Prostate gland (tissue), 2 donors: ENCODE measurements around the gene EZH1. TPM values are rescaled to one million over a fixed set of nuclear protein-coding genes. Genes with fewer than 3 reads are reported as not detected.

ENCODE experiments used
- DNase-seq: peaks from one replicate; pipeline ENCODE4 v3.0.0-alpha.2; 2019; ENCODE audit warnings: low spot score
- H3K27ac ChIP-seq, 2 donors: fragments of 200-600 bp; sonication (generic); 2 replicates each; pipeline ENCODE4 v1.5.1; 2017 to 2019
- H3K27me3 ChIP-seq: fragments of 200-600 bp; sonication (generic); replicated peaks from 2 replicates; pipeline ENCODE4 v1.5.1; 2019; ENCODE audit not compliant: insufficient read depth
- H3K36me3 ChIP-seq, 2 donors: fragments of 200-600 bp; sonication (generic); 1 replicate in 1 of 2; 2 replicates in 1 of 2; pipeline versions ENCODE4 v1.5.1 to v1.8.1; 2017 to 2019
- H3K4me1 ChIP-seq: fragments of 200-600 bp; sonication (generic); replicated peaks from 2 replicates; pipeline ENCODE4 v1.5.1; 2019
- H3K4me3 ChIP-seq, 2 donors: fragments of 200-600 bp; sonication (generic); 2 replicates each; pipeline ENCODE4 v1.5.1; 2017 to 2019
- H3K9me3 ChIP-seq: fragments of 200-600 bp; sonication (generic); 2 replicates; pipeline ENCODE4 v1.5.1; 2017
- CTCF ChIP-seq, 4 experiments: fragments of 200-600 bp in 2 of 4; fragments of 450-650 bp in 2 of 4; sonication (generic) in 2 of 4; IDR thresholded peaks; 1 replicate in 3 of 4; 2 replicates in 1 of 4; pipeline ENCODE4 v1.5.1; 2016 to 2019; ENCODE audit warnings: antibody characterized with exemption in 4 of 4, mild to moderate bottlenecking in 2 of 4, moderate library complexity in 2 of 4
- POLR2A ChIP-seq: fragments of 450-650 bp; IDR thresholded peaks from one replicate; pipeline ENCODE4 v1.6.1; 2016; ENCODE audit warnings: antibody characterized with exemption, mild to moderate bottlenecking
- POLR2AphosphoS5 ChIP-seq: sonication (generic); formaldehyde crosslinking; IDR thresholded peaks from one replicate; pipeline ENCODE4 v1.6.1; 2017; ENCODE audit warnings: antibody characterized with exemption
- WGBS: methylation state at CpG from one replicate; pipeline ENCODE4 v1.1.5; 2018; 5-methylcytosine and 5-hydroxymethylcytosine counted together
- intact Hi-C: fragments of 100-400 bp; cut with DNase I; formaldehyde crosslinking; loops from one replicate; pipeline ENCODE4 v1.14.2; 2022
- microRNA-seq: library from miRNA; unstranded; fragments of <30 nt; microRNA quantifications from one replicate; pipeline ENCODE4, GENCODE V29; 2016
- small RNA-seq, 2 donors: library from RNA; depleted of rRNA; stranded (forward); fragments of <200 nt; gene quantifications; one replicate each; pipeline ENCODE3, GENCODE V24; 2016
- total RNA-seq, 2 donors: library from RNA; depleted of rRNA; stranded (reverse); fragments of >200 nt; gene quantifications; one replicate each; pipeline ENCODE4 v1.1.0, GENCODE V29; 2016

EZH1 gene
- total RNA-seq, 2 donors from 2014 or later, result 28.5 to 61.2 TPM

GRCh38 chr17:42653179-42654124 lies 91.4 kb downstream of the EZH1 start:
- Histone ChIP-seq H3K4me1 (no peaks in the 10 kb centered on the region), H3K9me3 (no peaks in the 10 kb centered on the region), H3K27ac (peak overlapping the region; percentile 73 to 75), H3K36me3 (no peaks in the 10 kb centered on the region), H3K27me3 (no peaks in the 10 kb centered on the region), H3K4me3 (peak overlapping the region; percentile 13 to 18)
- DNase-seq, result peak; percentile 49
- intact Hi-C loops, result no loop called here
- TF ChIP-seq POLR2A, result no peak
- TF ChIP-seq POLR2AphosphoS5, result peak; percentile 78
- 24% methylated on average over 42 of the region's 42 CpGs for WGBS

- TF ChIP-seq CTCF (IDR thresholded peaks at IDR 0.05), result no peak
- WGBS, result 78% methylated on average over 4 of the region's 4 CpGs
- H3K4me3 ChIP-seq, result no peak overlapping the region
- no peaks in the 10 kb centered on the region for H3K4me1 ChIP-seq
- intact Hi-C loops, result no loop called here
- no peak overlapping the region for H3K27ac ChIP-seq
- no peaks in the 10 kb centered on the region for H3K9me3 ChIP-seq
- no peak for DNase-seq
- H3K36me3 ChIP-seq, result no peaks in the 10 kb centered on the region
- no peaks in the 10 kb centered on the region for H3K27me3 ChIP-seq
Measured at GRCh38 chr17:42651392-42651791, 93.4 kb downstream of the EZH1 start.

Small RNA genes within 50 kb of the gene (microRNA-seq; reads per million reads assigned to microRNA genes)
- gene MIR6780A, result 0.42 reads per million

Small RNA genes within 50 kb of the gene (small RNA-seq; reads per million reads assigned to genes)
- 0 reads per million in 2 donors for gene HMGN2P15
- 0 to 0.28 reads per million in 2 donors for gene MIR6780A

Other genes starting within 250 kb of the EZH1 start
- gene NAGLU, start 208.8 kb downstream of the EZH1 start, total RNA-seq, result 100 to 1,000 TPM in 1 of 2 donors, 10 to 100 TPM in 1; 81.5 to 123 TPM
- 10 to 100 TPM in 1 of 2 donors, 1 to 10 TPM in 1; 4.1 to 16.2 TPM for gene HSD17B1, start 192.1 kb downstream of the EZH1 start, total RNA-seq
- 10 to 100 TPM; 52.6 to 80.5 TPM for gene COASY, start 182.9 kb downstream of the EZH1 start, total RNA-seq
- gene MLX, start 177.9 kb downstream of the EZH1 start, total RNA-seq, result 10 to 100 TPM; 28.1 to 52.3 TPM
- gene PSMC3IP, start 167.3 kb downstream of the EZH1 start, total RNA-seq, result 10 to 100 TPM in 1 of 2 donors, 1 to 10 TPM in 1; 2.9 to 11.2 TPM
- 100 to 1,000 TPM in 1 of 2 donors, 10 to 100 TPM in 1; 92.8 to 126 TPM for gene RETREG3, start 135.7 kb downstream of the EZH1 start, total RNA-seq
- 10 to 100 TPM; 38.7 to 78.4 TPM for gene TUBG1, start 135.4 kb downstream of the EZH1 start, total RNA-seq
- 10 to 100 TPM; 36.8 to 57.7 TPM for gene TUBG2, start 85.8 kb downstream of the EZH1 start, total RNA-seq
- 100 to 1,000 TPM in 1 of 2 donors, 10 to 100 TPM in 1; 87.4 to 102 TPM for gene PLEKHH3, start 68.0 kb downstream of the EZH1 start, total RNA-seq
- gene CCR10, start 63.2 kb downstream of the EZH1 start, total RNA-seq, result 1 to 10 TPM; 1.2 to 10.0 TPM
- 1 to 10 TPM; 1.9 to 9.9 TPM for gene CNTNAP1, start 62.5 kb downstream of the EZH1 start, total RNA-seq
- 10 to 100 TPM; 16.3 TPM for gene RAMP2, start 16.2 kb upstream of the EZH1 start, total RNA-seq
- gene VPS25, start 28.4 kb upstream of the EZH1 start, total RNA-seq, result 10 to 100 TPM; 57.4 to 91.8 TPM
- gene WNK4, start 35.6 kb upstream of the EZH1 start, total RNA-seq, result 10 to 100 TPM; 24.7 to 28.9 TPM
- 100 to 1,000 TPM in 1 of 2 donors, 10 to 100 TPM in 1; 70.4 to 167 TPM for gene COA3, start 53.7 kb upstream of the EZH1 start, total RNA-seq
- gene CNTD1, start 53.8 kb upstream of the EZH1 start, total RNA-seq, result 1 to 10 TPM; 1.4 to 7.7 TPM
- gene BECN1, start 79.2 kb upstream of the EZH1 start, total RNA-seq, result 100 to 1,000 TPM in 1 of 2 donors, 10 to 100 TPM in 1; 93.9 to 139 TPM
- gene PSME3, start 88.4 kb upstream of the EZH1 start, total RNA-seq, result 10 to 100 TPM; 68.5 to 71.1 TPM
- gene AOC2, start 99.5 kb upstream of the EZH1 start, total RNA-seq, result 1 to 10 TPM in 1 of 2 donors, under 1 TPM in 1; 0.27 to 4.9 TPM
- gene AOC3, start 106.2 kb upstream of the EZH1 start, total RNA-seq, result 10 to 100 TPM; 20.7 to 57.7 TPM
- not detected for gene G6PC1, start 155.8 kb upstream of the EZH1 start, total RNA-seq
- 10 to 100 TPM; 34.2 to 48.4 TPM for gene AARSD1, start 219.4 kb upstream of the EZH1 start, total RNA-seq
- 1 to 10 TPM; 3.4 to 3.9 TPM for gene PTGES3L, start 235.0 kb upstream of the EZH1 start, total RNA-seq
- gene RUNDC1, start 235.5 kb upstream of the EZH1 start, total RNA-seq, result 10 to 100 TPM; 26.7 to 28.5 TPM